HCEC 1CT (cell line): ENCODE data around the gene ANKK1.

Experiments used
- DNase-seq: peaks from one replicate; pipeline ENCODE4 v3.0.0-alpha.2; 2017

Gene ANKK1

GRCh38 chr11:113411536-113411935, 24.0 kb downstream of the ANKK1 start:
- DNase-seq = no peak

- no peak for DNase-seq
Observed at GRCh38 chr11:113412675-113413074, 25.1 kb downstream of the ANKK1 start.

DNA sequence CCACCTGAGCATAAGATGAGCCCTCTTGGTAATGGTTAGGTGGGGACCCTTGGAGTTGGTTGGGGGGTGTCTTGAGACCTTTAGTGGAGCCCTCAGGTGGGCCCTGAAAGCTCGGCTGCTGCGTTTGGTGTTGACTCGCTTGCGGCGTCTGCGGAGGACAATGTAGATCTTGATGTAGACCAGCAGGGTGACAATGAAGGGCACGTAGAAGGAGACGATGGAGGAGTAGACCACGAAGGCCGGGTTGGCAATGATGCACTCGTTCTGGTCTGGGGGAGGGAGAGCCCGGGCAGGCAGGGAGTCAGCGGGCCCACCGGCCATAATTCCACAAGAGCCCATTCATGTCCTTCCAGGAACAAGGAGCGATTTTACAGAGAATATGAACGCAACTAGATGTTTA, 27.8 kb downstream of the ANKK1 start:
- DNase-seq = no peak

- DNase-seq = no peak
Observed at GRCh38 chr11:113417428-113417827, 29.8 kb downstream of the ANKK1 start.

DNA sequence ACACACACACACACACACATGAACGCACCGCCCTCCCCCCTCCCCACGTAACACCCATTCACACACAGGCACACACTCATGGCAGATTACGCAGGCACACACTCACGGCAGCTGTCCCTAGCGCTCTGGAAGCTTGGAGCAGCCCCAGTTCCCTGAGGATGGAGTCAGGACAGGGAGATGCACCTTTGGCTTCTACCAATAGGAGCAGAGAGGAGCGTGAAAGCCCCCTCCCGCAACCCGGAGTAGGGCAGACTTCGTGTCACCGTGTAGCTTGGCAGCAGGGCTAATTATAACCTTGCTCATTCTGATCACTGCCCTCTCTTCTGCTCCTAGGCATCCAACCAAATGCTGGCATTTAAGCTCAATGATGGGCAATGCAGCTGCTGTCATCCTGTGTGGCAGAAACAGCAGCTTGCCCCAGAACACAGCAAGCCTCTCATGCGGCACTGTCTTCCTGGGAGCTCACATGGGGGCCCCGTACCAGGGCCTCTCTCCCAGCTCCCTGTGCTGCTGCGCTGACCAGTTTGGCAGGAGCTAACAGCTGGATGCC, 31.9 kb downstream of the ANKK1 start:
- DNase-seq = no peak

DNA sequence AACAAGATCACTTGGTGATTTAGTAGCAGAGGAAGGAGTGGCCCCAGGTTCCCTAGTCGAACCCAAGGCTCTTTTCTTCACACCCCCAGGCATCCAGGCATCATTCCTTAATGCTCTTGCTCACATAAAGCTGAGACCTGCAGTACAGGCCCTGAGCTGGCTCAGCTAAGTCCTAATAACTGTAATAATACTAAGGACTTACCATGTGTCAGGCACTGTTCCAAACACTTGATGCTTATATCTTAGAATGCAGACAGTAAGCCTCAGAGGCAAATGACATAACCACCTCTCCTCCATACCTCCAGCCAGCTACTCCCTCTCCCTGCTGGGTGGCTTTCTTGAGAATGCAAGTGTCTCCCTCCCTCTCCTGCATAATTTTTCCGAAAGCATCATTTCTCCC, 33.2 kb downstream of the ANKK1 start:
- DNase-seq = no peak

- no peak for DNase-seq
Observed at GRCh38 chr11:113426686-113427085, 39.1 kb downstream of the ANKK1 start.

DNA sequence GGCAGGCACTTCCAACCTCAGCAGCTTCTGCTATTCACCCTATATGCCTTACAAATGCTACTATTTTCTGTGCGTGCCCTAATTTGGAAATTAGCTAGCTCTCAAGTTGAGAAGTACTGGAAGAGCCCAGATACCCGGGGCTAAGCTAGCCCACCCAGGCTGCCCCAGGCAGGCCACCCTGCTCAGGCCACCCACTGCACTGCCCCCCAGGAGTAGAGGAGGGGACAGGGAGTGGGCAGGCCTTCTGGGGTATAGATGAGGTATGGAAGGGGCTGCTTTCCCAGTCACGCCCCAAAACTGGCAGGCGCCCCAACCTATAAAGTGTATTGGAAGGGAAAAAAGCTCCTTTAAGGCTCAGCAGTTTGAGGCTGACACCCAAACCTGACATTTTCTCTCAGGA, 44.2 kb downstream of the ANKK1 start:
- DNase-seq = no peak

DNA sequence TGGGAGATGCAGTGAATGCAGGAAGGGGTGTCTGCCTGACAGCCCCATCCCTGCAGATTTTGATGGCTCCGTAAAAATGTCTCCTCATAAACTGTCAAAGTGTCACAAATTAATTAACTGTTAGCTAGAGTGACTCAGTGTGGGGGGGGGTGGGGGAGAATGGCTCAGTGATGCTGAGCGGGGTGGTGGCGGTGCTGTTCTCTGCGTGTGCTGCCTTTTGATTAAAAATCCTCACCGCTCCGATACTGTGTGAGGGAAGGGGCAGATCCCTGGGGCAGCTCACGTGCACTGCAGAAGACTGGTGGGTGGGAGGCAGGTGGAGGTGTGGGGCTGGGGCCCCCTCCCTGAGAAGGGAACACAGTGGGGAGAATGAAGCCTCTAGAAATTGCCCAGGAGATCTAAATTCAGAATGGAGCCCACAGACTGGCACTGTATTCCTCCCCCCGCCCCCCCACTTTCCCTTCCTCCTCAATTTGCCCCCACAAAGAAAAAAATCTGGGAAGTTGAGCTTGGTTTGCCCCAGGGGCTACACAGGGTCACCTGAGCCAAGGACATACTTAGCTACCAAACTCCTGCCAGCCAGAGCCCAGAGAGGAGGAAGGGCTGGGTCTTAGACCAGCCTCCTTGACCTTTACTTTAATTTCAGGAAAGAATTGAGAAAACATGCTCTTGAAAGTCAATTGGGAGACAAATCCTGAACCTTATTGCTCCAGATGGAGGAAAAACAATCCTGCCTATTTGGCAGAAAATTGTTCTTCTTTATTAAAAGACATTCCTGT, 47.8 kb downstream of the ANKK1 start:
- DNase-seq = no peak

DNA sequence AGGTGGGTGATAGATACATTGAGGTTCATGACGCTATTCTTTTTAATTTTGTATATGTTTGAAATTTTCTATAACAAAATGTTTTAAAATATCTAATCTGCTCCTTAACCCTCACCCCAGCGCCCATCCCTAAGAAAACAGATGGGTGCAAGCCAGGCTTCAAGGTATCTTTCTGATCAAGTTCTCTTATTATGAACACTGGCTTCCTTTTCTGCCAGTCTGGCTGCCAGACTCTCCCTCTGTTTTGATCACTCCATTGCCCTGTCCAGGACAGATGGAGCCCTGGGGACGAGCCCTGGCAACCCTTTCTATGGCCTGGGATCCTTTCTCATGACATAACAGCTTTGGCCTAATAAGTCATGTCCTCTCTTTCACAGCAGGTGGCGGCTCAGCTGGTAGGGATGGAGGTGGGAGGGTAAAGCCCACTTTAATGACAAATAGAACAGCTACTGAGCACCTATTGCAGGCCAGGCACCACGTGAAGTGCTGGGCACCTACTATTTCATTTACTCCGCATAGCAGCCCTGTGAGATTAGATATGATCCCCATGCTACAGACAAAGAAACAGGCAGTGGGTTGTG, 49.2 kb downstream of the ANKK1 start:
- DNase-seq = no peak

- no peak for DNase-seq
Observed at GRCh38 chr11:113440816-113441215, 53.2 kb downstream of the ANKK1 start.

- DNase-seq = no peak
Observed at GRCh38 chr11:113444502-113445123, 57.0 kb downstream of the ANKK1 start.

GRCh38 chr11:113446112-113446511, 58.5 kb downstream of the ANKK1 start:
- no peak for DNase-seq

GRCh38 chr11:113446938-113447337, 59.4 kb downstream of the ANKK1 start:
- DNase-seq = no peak

GRCh38 chr11:113447621-113448315, 60.2 kb downstream of the ANKK1 start:
- DNase-seq = peak; percentile 19

GRCh38 chr11:113448316-113448677, 60.7 kb downstream of the ANKK1 start:
- DNase-seq = no peak

DNA sequence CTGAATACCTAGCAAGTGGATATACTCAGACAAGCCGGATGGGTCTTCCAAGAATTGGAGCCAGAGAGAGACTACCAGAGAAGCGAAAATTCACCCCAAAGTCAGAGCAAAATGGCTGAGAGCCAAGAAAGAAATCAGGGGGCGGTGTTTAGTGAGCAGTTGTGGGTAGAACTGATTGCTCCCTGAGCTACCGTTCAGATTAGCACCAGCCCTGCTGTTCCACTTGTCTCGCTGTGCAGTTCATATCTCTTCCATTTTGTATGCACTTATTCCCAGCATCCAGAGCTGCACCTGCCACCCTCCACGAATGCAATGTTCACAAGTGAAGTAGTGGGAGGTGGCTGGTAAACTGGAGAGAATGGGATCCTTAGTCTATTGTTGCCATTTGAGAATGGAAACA, 62.2 kb downstream of the ANKK1 start:
- DNase-seq = no peak
